GM23338 (cell line): Measurements from ENCODE around the gene SLC12A6. TPM values are rescaled to one million over a fixed set of nuclear protein-coding genes. Genes with fewer than 3 reads are reported as not detected.

Experiments used
- ATAC-seq: fragments of 200-7000 bp; cut with Tn5 transposase; 3 replicates; pipeline ENCODE4 v1.9.1; 2020
- DNase-seq: peaks from one replicate; pipeline ENCODE4 v3.0.0-alpha.2; 2015; ENCODE audit warnings: low spot score
- H2AFZ ChIP-seq: fragments of 200-600 bp; sonication (generic); 2 replicates; pipeline ENCODE4 v1.8.0; 2016; ENCODE audit warnings: antibody characterized with exemption, mild to moderate bottlenecking, moderate library complexity
- H3F3A ChIP-seq: fragments of 200-600 bp; sonication (generic); replicated peaks from 2 replicates; pipeline ENCODE4 v1.8.0; 2017; ENCODE audit warnings: antibody characterized with exemption, mixed run types, low read depth
- H3K27ac ChIP-seq: fragments of 200-600 bp; sonication (generic); 2 replicates; pipeline ENCODE4 v1.6.1; 2016; ENCODE audit warnings: low read depth
- H3K27me3 ChIP-seq: fragments of 200-600 bp; sonication (generic); 2 replicates; pipeline ENCODE4 v1.8.0; 2016; ENCODE audit warnings: mild to moderate bottlenecking, mixed run types, moderate library complexity; ENCODE audit not compliant: insufficient read depth
- H3K36me3 ChIP-seq: fragments of 200-600 bp; sonication (generic); 2 replicates; pipeline ENCODE4 v1.8.0; 2016; ENCODE audit warnings: mild to moderate bottlenecking; ENCODE audit not compliant: insufficient read depth
- H3K4me1 ChIP-seq: fragments of 200-600 bp; sonication (generic); 2 replicates; pipeline ENCODE4 v1.8.0; 2016; ENCODE audit warnings: mild to moderate bottlenecking, moderate library complexity; ENCODE audit not compliant: insufficient read depth
- H3K4me2 ChIP-seq: fragments of 200-600 bp; sonication (generic); 2 replicates; pipeline ENCODE4 v1.7.1; 2017; ENCODE audit warnings: mixed run types
- H3K4me3 ChIP-seq: fragments of 200-600 bp; sonication (generic); 2 replicates; pipeline ENCODE4 v1.6.1; 2016; ENCODE audit warnings: mixed run types
- H3K79me2 ChIP-seq: fragments of 200-600 bp; sonication (generic); replicated peaks from 2 replicates; pipeline ENCODE4 v1.8.0; 2017; ENCODE audit warnings: mild to moderate bottlenecking; ENCODE audit not compliant: insufficient read depth
- H3K9me2 ChIP-seq: fragments of 200-600 bp; sonication (generic); 2 replicates; pipeline ENCODE4 v1.8.0; 2017; ENCODE audit not compliant: insufficient read depth
- H4K20me1 ChIP-seq: fragments of 200-600 bp; sonication (generic); replicated peaks from 2 replicates; pipeline ENCODE4 v1.8.0; 2017; ENCODE audit warnings: mild to moderate bottlenecking; ENCODE audit not compliant: insufficient read depth
- H3K27ac Mint-ChIP-seq: 2 replicates; pipeline ENCODE4 v1.8.0; 2020; ENCODE audit warnings: inconsistent platforms, mild to moderate bottlenecking, moderate library complexity, mixed read lengths
- H3K27me3 Mint-ChIP-seq: 3 replicates; pipeline ENCODE4 v1.8.0; 2022; ENCODE audit warnings: low read depth, mild to moderate bottlenecking, moderate library complexity, mixed read lengths, inconsistent platforms; ENCODE audit not compliant: insufficient read depth, poor library complexity
- H3K36me3 Mint-ChIP-seq: 3 replicates; pipeline ENCODE4 v1.8.0; 2021; ENCODE audit warnings: low read depth, mild to moderate bottlenecking, inconsistent platforms, moderate library complexity, mixed read lengths
- H3K4me1 Mint-ChIP-seq: 3 replicates; pipeline ENCODE4 v1.8.0; 2020; ENCODE audit warnings: mild to moderate bottlenecking, inconsistent platforms, mixed read lengths
- H3K4me3 Mint-ChIP-seq: 3 replicates; pipeline ENCODE4 v1.8.0; 2021; ENCODE audit warnings: moderate library complexity, mild to moderate bottlenecking, inconsistent platforms, mixed read lengths
- H3K9me3 Mint-ChIP-seq: 3 replicates; pipeline ENCODE4 v1.8.0; 2020; ENCODE audit warnings: moderate library complexity, mild to moderate bottlenecking, inconsistent platforms, mixed read lengths
- ETS1 ChIP-seq: IDR thresholded peaks from 2 replicates; pipeline ENCODE4 v1.6.1; 2016; ENCODE audit warnings: antibody characterized with exemption
- EZH2 ChIP-seq: fragments of 200-600 bp; sonication (generic); IDR thresholded peaks from one replicate; pipeline ENCODE4 v1.8.0; 2017; ENCODE audit warnings: antibody characterized with exemption, mild to moderate bottlenecking, low read depth; ENCODE audit not compliant: unreplicated experiment
- EZH2phosphoT487 ChIP-seq: fragments of 200-600 bp; sonication (generic); IDR thresholded peaks from one replicate; pipeline ENCODE4 v1.8.1; 2018; ENCODE audit warnings: antibody characterized with exemption; ENCODE audit not compliant: unreplicated experiment
- JUNB ChIP-seq: IDR thresholded peaks from one replicate; pipeline ENCODE4 v1.6.1; 2016; ENCODE audit warnings: antibody characterized with exemption; ENCODE audit not compliant: unreplicated experiment
- NANOG ChIP-seq: IDR thresholded peaks from 2 replicates; pipeline ENCODE4 v1.6.1; 2016; ENCODE audit warnings: antibody characterized with exemption, borderline replicate concordance
- POLR2AphosphoS5 ChIP-seq: IDR thresholded peaks from 2 replicates; pipeline ENCODE4 v1.6.1; 2016; ENCODE audit warnings: antibody characterized with exemption, low read depth
- REST ChIP-seq: IDR thresholded peaks from one replicate; pipeline ENCODE4 v1.6.1; 2018; ENCODE audit warnings: antibody characterized with exemption; ENCODE audit not compliant: unreplicated experiment
- STAT1 ChIP-seq: IDR thresholded peaks from one replicate; pipeline ENCODE4 v1.6.1; 2016; ENCODE audit warnings: antibody characterized with exemption; ENCODE audit not compliant: unreplicated experiment
- ZNF114 ChIP-seq: fragments of 250-450 bp; sonication (Bioruptor Pico); IDR thresholded peaks from 2 replicates; pipeline ENCODE4 v1.5.0; 2020; ENCODE audit warnings: mild to moderate bottlenecking, moderate library complexity
- ZNF331 ChIP-seq: fragments of 250-450 bp; sonication (Bioruptor Pico); IDR thresholded peaks from 2 replicates; pipeline ENCODE4 v1.5.0; 2020; ENCODE audit warnings: low read depth, mild to moderate bottlenecking, moderate library complexity
- ZNF462 ChIP-seq: fragments of 250-450 bp; sonication (Bioruptor Pico); IDR thresholded peaks from 2 replicates; pipeline ENCODE4 v1.5.0; 2020; ENCODE audit warnings: mild to moderate bottlenecking, moderate library complexity
- polyA plus RNA-seq: library from polyadenylated mRNA; unstranded; fragments of >200 nt; fragmentation: Nextera tagmentation; extraction: Ambion mirVana; gene quantifications from 2 replicates; pipeline ENCODE4 v1.2.1, GENCODE V29; 2016
- total RNA-seq: library from RNA; depleted of rRNA; stranded (reverse); fragments of >200 nt; shearing (Covaris generic); gene quantifications from 2 replicates; pipeline ENCODE4 v1.2.3, GENCODE V29; 2014
- TF ChIP-seq, protein P1 (sequence below), 2 experiments: fragments of 200-600 bp in 1 of 2; sonication (generic) in 1 of 2; conservative IDR thresholded peaks; 2 replicates each; pipeline versions ENCODE4 v1.5.1 to v1.6.1; 2016 to 2017; ENCODE audit warnings: antibody characterized with exemption in 2 of 2, low read depth in 2 of 2, mild to moderate bottlenecking in 2 of 2, moderate library complexity in 1 of 2

The SLC12A6 gene
- total and polyA plus RNA-seq, 2 experiments from 2014 or later, result 2.4 to 14.1 TPM

DNA sequence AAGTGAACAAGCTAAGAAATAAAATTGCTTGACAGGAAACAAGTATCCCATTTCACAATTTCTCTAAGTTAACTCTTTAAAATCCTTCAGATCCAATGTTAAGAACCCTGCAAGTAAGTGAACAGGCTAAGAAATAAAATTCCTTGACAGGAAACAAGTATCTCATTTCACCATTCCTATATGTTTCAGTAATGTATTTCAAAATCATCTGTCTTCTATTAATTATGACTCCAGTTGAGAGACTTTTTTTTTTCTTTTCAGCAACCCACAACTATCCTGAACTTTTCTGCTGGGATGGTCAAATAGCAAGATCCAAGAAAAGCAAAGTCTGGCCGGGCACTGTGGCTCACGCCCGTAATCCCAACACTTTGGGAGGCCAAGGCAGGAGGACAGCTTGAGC is 2.4 kb upstream of the SLC12A6 start (continued):
- TF ChIP-seq ZNF462 (CRISPR knock-in tag) (no peak), POLR2AphosphoS5 (no peak), JUNB (no peak)

GRCh38 chr15:34338347-34338746 is 766 bp upstream of the SLC12A6 start:
- DNase-seq (peak; percentile 50), ATAC-seq (no peak)
- Histone ChIP-seq H3K4me3 (peak overlapping the region; percentile 97), H3K27me3 (no peaks in the 10 kb centered on the region), H3K9me2 (no peaks in the 10 kb centered on the region), H3K79me2 (peaks cover 24% of the 10 kb centered on the region), H3K36me3 (peaks cover 7% of the 10 kb centered on the region), H4K20me1 (peaks cover 10% of the 10 kb centered on the region; the same call in 1 of the 2 replicates), H2AFZ (peak overlapping the region; percentile 86; the same call in 1 of the 2 replicates), H3K4me2 (peak overlapping the region; percentile 91), H3F3A (no peaks in the 10 kb centered on the region), H3K27ac (peak overlapping the region; percentile 65), H3K4me1 (peaks cover 19% of the 10 kb centered on the region)
- no peak overlapping the region for H3K27ac Mint-ChIP-seq
- H3K27me3 Mint-ChIP-seq, result peaks cover 5% of the 10 kb centered on the region
- peak overlapping the region; percentile 94 for H3K4me3 Mint-ChIP-seq
- H3K9me3 Mint-ChIP-seq, result peaks cover 4% of the 10 kb centered on the region; the same call in 2 of the 3 replicates
- peaks cover 29% of the 10 kb centered on the region for H3K36me3 Mint-ChIP-seq
- peaks cover 16% of the 10 kb centered on the region for H3K4me1 Mint-ChIP-seq
- TF ChIP-seq ZNF114 (CRISPR knock-in tag) (no peak), REST (no peak), POLR2AphosphoS5 (no peak), STAT1 (no peak), ETS1 (no peak), EZH2phosphoT487 (no peak), EZH2 (no peak), ZNF331 (no peak), NANOG (no peak), JUNB (no peak)
- TF ChIP-seq, protein P1, sequence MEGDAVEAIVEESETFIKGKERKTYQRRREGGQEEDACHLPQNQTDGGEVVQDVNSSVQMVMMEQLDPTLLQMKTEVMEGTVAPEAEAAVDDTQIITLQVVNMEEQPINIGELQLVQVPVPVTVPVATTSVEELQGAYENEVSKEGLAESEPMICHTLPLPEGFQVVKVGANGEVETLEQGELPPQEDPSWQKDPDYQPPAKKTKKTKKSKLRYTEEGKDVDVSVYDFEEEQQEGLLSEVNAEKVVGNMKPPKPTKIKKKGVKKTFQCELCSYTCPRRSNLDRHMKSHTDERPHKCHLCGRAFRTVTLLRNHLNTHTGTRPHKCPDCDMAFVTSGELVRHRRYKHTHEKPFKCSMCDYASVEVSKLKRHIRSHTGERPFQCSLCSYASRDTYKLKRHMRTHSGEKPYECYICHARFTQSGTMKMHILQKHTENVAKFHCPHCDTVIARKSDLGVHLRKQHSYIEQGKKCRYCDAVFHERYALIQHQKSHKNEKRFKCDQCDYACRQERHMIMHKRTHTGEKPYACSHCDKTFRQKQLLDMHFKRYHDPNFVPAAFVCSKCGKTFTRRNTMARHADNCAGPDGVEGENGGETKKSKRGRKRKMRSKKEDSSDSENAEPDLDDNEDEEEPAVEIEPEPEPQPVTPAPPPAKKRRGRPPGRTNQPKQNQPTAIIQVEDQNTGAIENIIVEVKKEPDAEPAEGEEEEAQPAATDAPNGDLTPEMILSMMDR (conservative IDR thresholded peaks at IDR 0.05; ENCODE audit: low read depth in 2 of 2), result no peak
